Caco-2 (cell line): ENCODE results near the gene SEZ6. TPM values are rescaled to one million over a fixed set of nuclear protein-coding genes. Genes with fewer than 3 reads are reported as not detected.

ENCODE experiments used
- BruUV-seq: library from RNA; stranded (reverse); fragments of 400-500 nt; replicated peaks from 2 replicates; lab custom pipeline; 2021; lab: Mats Ljungman, UMichigan
- CTCF ChIA-PET: fragments of 300-600 bp; sonication (Branson Sonifier 250); formaldehyde crosslinking; loops from one replicate; lab custom pipeline; 2022; ENCODE audit warnings: antibody characterized with exemption; lab: Charles Lee
- POLR2A ChIA-PET: fragments of 300-600 bp; sonication (Branson Sonifier 250); formaldehyde crosslinking; loops from one replicate; lab custom pipeline; 2022; ENCODE audit warnings: antibody characterized with exemption; lab: Charles Lee
- DNase-seq, 2 experiments: peaks; one replicate each; pipeline versions ENCODE4 v3.0.0 to v3.0.0-alpha.2; 2020 to 2022
- H3K27me3 ChIP-seq: replicated peaks from 2 replicates; pipeline ENCODE4 v1.6.0; 2011; ENCODE audit warnings: low read length; ENCODE audit not compliant: control insufficient read depth, insufficient read depth
- H3K36me3 ChIP-seq: 2 replicates; pipeline ENCODE4 v1.5.1; 2011; ENCODE audit warnings: low read length; ENCODE audit not compliant: control insufficient read depth, insufficient read depth
- H3K4me1 ChIP-seq: fragments of 250-450 bp; sonication (Bioruptor Pico); 2 replicates; pipeline ENCODE4 v1.5.1; 2020; ENCODE audit warnings: mild to moderate bottlenecking
- H3K4me3 ChIP-seq: 2 replicates; pipeline ENCODE4 v1.5.1; 2011; ENCODE audit warnings: low read depth, mild to moderate bottlenecking, control low read depth, low read length
- H3K9me3 ChIP-seq: fragments of 250-450 bp; sonication (Bioruptor Pico); 2 replicates; pipeline ENCODE4 v1.5.1; 2020; ENCODE audit warnings: mild to moderate bottlenecking, moderate library complexity
- H3K27ac Mint-ChIP-seq: one replicate; pipeline ENCODE4 v1.8.0; 2022; ENCODE audit warnings: mixed read lengths; ENCODE audit not compliant: unreplicated experiment
- H3K27me3 Mint-ChIP-seq: one replicate; pipeline ENCODE4 v1.8.0; 2022; ENCODE audit warnings: mixed read lengths; ENCODE audit not compliant: insufficient read depth, unreplicated experiment
- H3K36me3 Mint-ChIP-seq: one replicate; pipeline ENCODE4 v1.8.0; 2022; ENCODE audit warnings: mild to moderate bottlenecking, mixed read lengths; ENCODE audit not compliant: insufficient read depth, unreplicated experiment
- H3K4me1 Mint-ChIP-seq: one replicate; pipeline ENCODE4 v1.8.0; 2022; ENCODE audit warnings: low read depth, mixed read lengths; ENCODE audit not compliant: unreplicated experiment
- H3K4me3 Mint-ChIP-seq: one replicate; pipeline ENCODE4 v1.8.0; 2022; ENCODE audit warnings: mild to moderate bottlenecking, moderate library complexity, mixed read lengths; ENCODE audit not compliant: unreplicated experiment
- H3K9me3 Mint-ChIP-seq: one replicate; pipeline ENCODE4 v1.8.0; 2022; ENCODE audit warnings: mixed read lengths; ENCODE audit not compliant: unreplicated experiment
- CTCF ChIP-seq, 2 experiments: fragments of 200-600 bp in 1 of 2; IDR thresholded peaks; 1 replicate in 1 of 2; 2 replicates in 1 of 2; pipeline versions ENCODE4 v1.5.1 to v1.8.0; 2011 to 2022; ENCODE audit warnings: antibody characterized with exemption in 1 of 2, control low read depth in 1 of 2, inconsistent platforms in 1 of 2, low read depth in 1 of 2, low read length in 1 of 2, mild to moderate bottlenecking in 1 of 2, moderate library complexity in 1 of 2; ENCODE audit not compliant: insufficient read depth in 1 of 2, severe bottlenecking in 1 of 2, unreplicated experiment in 1 of 2
- intact Hi-C: fragments of 100-400 bp; cut with micrococcal nuclease; formaldehyde crosslinking; loops from one replicate; pipeline ENCODE4 v1.10.0; 2022; ENCODE audit not compliant: unreplicated experiment
- total RNA-seq: library from RNA; stranded (reverse); gene quantifications from 2 replicates; pipeline ENCODE4 v1.2.3, GENCODE V29; 2022

SEZ6 gene
- total RNA-seq, 1 experiment from 2014 or later = not detected

GRCh38 chr17:29045734-29046472, 40.1 kb upstream of the SEZ6 start:
- Mint-ChIP-seq H3K36me3 (no peaks in the 10 kb centered on the region), H3K27ac (no peak overlapping the region), H3K4me1 (peaks cover 17% of the 10 kb centered on the region), H3K9me3 (no peaks in the 10 kb centered on the region), H3K27me3 (peaks cover 5% of the 10 kb centered on the region), H3K4me3 (no peak overlapping the region)
- no peaks in the 10 kb centered on the region for H3K9me3 ChIP-seq
- H3K4me3 ChIP-seq = no peak overlapping the region
- intact Hi-C loops = no loop called here
- no peaks in the 10 kb centered on the region for H3K27me3 ChIP-seq
- ChIA-PET POLR2A (no interaction called here), CTCF (no interaction called here)
- H3K4me1 ChIP-seq = 0 out of 2 replicates have a peak, but pooled peaks cover 5% of the 10 kb centered on the region
- no peak for TF ChIP-seq CTCF (IDR thresholded peaks at IDR 0.05; ENCODE audit: insufficient read depth in 1 of 2, low read depth in 1 of 2, low read length in 1 of 2, severe bottlenecking in 1 of 2, unreplicated experiment in 1 of 2)
- no peak for DNase-seq
- BruUV-seq = no TSS peak
- no peaks in the 10 kb centered on the region for H3K36me3 ChIP-seq

- H3K27me3 Mint-ChIP-seq = peaks cover 5% of the 10 kb centered on the region
- H3K27ac Mint-ChIP-seq = no peak overlapping the region
These were observed 39.2 kb upstream of the SEZ6 start for GRCh38 chr17:29045026-29045425.

More at GRCh38 chr17:29045026-29045425, 39.2 kb upstream of the SEZ6 start:
- Mint-ChIP-seq H3K4me3 (no peak overlapping the region), H3K4me1 (peaks cover 17% of the 10 kb centered on the region), H3K9me3 (no peaks in the 10 kb centered on the region), H3K36me3 (no peaks in the 10 kb centered on the region)
- BruUV-seq = no TSS peak
- Histone ChIP-seq H3K4me3 (no peak overlapping the region), H3K36me3 (no peaks in the 10 kb centered on the region), H3K27me3 (no peaks in the 10 kb centered on the region), H3K9me3 (no peaks in the 10 kb centered on the region), H3K4me1 (0 out of 2 replicates have a peak, but pooled peaks cover 5% of the 10 kb centered on the region)
- intact Hi-C loops = no loop called here
- no peak for TF ChIP-seq CTCF (IDR thresholded peaks at IDR 0.05; ENCODE audit: insufficient read depth in 1 of 2, low read depth in 1 of 2, low read length in 1 of 2, severe bottlenecking in 1 of 2, unreplicated experiment in 1 of 2)
- POLR2A ChIA-PET = no interaction called here
- DNase-seq = no peak
- CTCF ChIA-PET = no interaction called here
